HCT116 (cell line): Measurements from ENCODE around the gene MYO1E. TPM values are rescaled to one million over a fixed set of nuclear protein-coding genes. Genes with fewer than 3 reads are reported as not detected.
A peak's percentile ranks its signal among the peaks of the same experiment; 100 is the strongest.

Experiments
- ATAC-seq: fragments of 200-7000 bp; cut with Tn5 transposase; 2 replicates; pipeline ENCODE4 v1.9.1; 2020; ENCODE audit warnings: mild to moderate bottlenecking, moderate library complexity
- BruUV-seq: library from RNA; stranded (reverse); fragments of 400-500 nt; replicated peaks from 2 replicates; lab custom pipeline; 2021; lab: Mats Ljungman, UMichigan
- CTCF ChIA-PET: fragments of 300-600 bp; sonication (Branson Sonifier 250); formaldehyde crosslinking; loops from one replicate; lab custom pipeline; 2021; ENCODE audit warnings: antibody characterized with exemption; lab: Charles Lee
- POLR2A ChIA-PET: fragments of 300-600, 350-600 bp; sonication (Branson Sonifier 250); formaldehyde crosslinking; loops from one replicate; lab custom pipeline; 2021; ENCODE audit warnings: antibody characterized with exemption; lab: Charles Lee
- RAD21 ChIA-PET, 2 experiments: fragments of 300-600 bp; sonication (Branson Sonifier 250); formaldehyde crosslinking; loops; one replicate each; lab custom pipeline; 2023; ENCODE audit warnings: low total read pairs in 2 of 2; ENCODE audit not compliant: uncharacterized antibody in 2 of 2, unreplicated experiment in 2 of 2, low non-redundant PET in 1 of 2; lab: Charles Lee
- DNase-seq: peaks from one replicate; pipeline ENCODE4 v3.0.0-alpha.2; 2010; ENCODE audit warnings: low read depth, low spot score
- H2AFZ ChIP-seq: fragments of 200-600 bp; shearing (Covaris generic), sonication (generic); 2 replicates; pipeline ENCODE4 v1.6.1; 2017; ENCODE audit warnings: low read depth, mixed run types, mixed read lengths, antibody characterized with exemption, low read length; ENCODE audit not compliant: poor library complexity, severe bottlenecking
- H3K27ac ChIP-seq: 2 replicates; pipeline ENCODE4 v1.5.1; 2012; ENCODE audit warnings: low read depth, low read length
- H3K27me3 ChIP-seq: fragments of 200-600 bp; sonication (generic); 2 replicates; pipeline ENCODE4 v1.6.1; 2016; ENCODE audit warnings: mixed run types, low read length, mixed read lengths; ENCODE audit not compliant: insufficient read depth
- H3K36me3 ChIP-seq, 2 experiments: fragments of 200-500 bp in 1 of 2; fragments of 200-600 bp in 1 of 2; sonication (Bioruptor generic) in 1 of 2; sonication (generic) in 1 of 2; 2 replicates each; pipeline versions ENCODE4 v1.5.1 to v1.6.1; 2014 to 2016; ENCODE audit warnings: low read length in 2 of 2, inconsistent platforms in 1 of 2, mixed read lengths in 1 of 2, mixed run types in 1 of 2; ENCODE audit not compliant: insufficient read depth in 2 of 2, control insufficient read depth in 1 of 2
- H3K4me1 ChIP-seq, 2 experiments: fragments of 200-600 bp in 1 of 2; sonication (generic) in 1 of 2; 2 replicates each; pipeline versions ENCODE4 v1.5.1 to v1.6.1; 2012 to 2017; ENCODE audit warnings: low read length in 2 of 2, inconsistent platforms in 1 of 2, mild to moderate bottlenecking in 1 of 2, mixed read lengths in 1 of 2, mixed run types in 1 of 2, moderate library complexity in 1 of 2; ENCODE audit not compliant: insufficient read depth in 2 of 2, control insufficient read depth in 1 of 2
- H3K4me2 ChIP-seq: fragments of 200-600 bp; sonication (generic); 2 replicates; pipeline ENCODE4 v1.6.1; 2017; ENCODE audit warnings: mixed run types, low read length, mixed read lengths
- H3K4me3 ChIP-seq, 2 experiments: fragments of 200-600 bp in 1 of 2; sonication (generic) in 1 of 2; replicated peaks in 1 of 2; 2 replicates each; pipeline ENCODE4 v1.5.1; 2011 to 2016; ENCODE audit warnings: low read length in 2 of 2, control low read depth in 1 of 2, low read depth in 1 of 2, mild to moderate bottlenecking in 1 of 2, mixed read lengths in 1 of 2, mixed run types in 1 of 2
- H3K79me2 ChIP-seq: fragments of 200-600 bp; sonication (generic); 2 replicates; pipeline ENCODE4 v1.6.1; 2017; ENCODE audit warnings: mild to moderate bottlenecking, mixed run types, low read length, moderate library complexity, mixed read lengths; ENCODE audit not compliant: insufficient read depth
- H3K9ac ChIP-seq: fragments of 200-600 bp; sonication (generic); 2 replicates; pipeline ENCODE4 v1.6.1; 2016; ENCODE audit warnings: low read length, mixed read lengths
- H3K9me2 ChIP-seq: fragments of 200-600 bp; sonication (generic), shearing (Covaris generic); 2 replicates; pipeline ENCODE4 v1.6.1; 2017; ENCODE audit warnings: mixed run types, mild to moderate bottlenecking, moderate library complexity; ENCODE audit not compliant: insufficient read depth
- H3K9me3 ChIP-seq, 2 experiments: fragments of 200-500 bp in 1 of 2; fragments of 200-600 bp in 1 of 2; sonication (Bioruptor generic) in 1 of 2; sonication (generic) in 1 of 2; 2 replicates each; pipeline ENCODE4 v1.6.1; 2014 to 2017; ENCODE audit warnings: low read length in 2 of 2, mixed read lengths in 2 of 2, inconsistent platforms in 1 of 2, low read depth in 1 of 2, mild to moderate bottlenecking in 1 of 2, mixed run types in 1 of 2, moderate library complexity in 1 of 2; ENCODE audit not compliant: control insufficient read depth in 1 of 2, insufficient read depth in 1 of 2
- H4K20me1 ChIP-seq: fragments of 200-600 bp; sonication (generic), shearing (Covaris generic); 2 replicates; pipeline ENCODE4 v1.6.1; 2017; ENCODE audit warnings: mixed run types, mild to moderate bottlenecking, moderate library complexity; ENCODE audit not compliant: insufficient read depth
- ATF3 ChIP-seq: IDR thresholded peaks from 2 replicates; pipeline ENCODE4 v1.6.1; 2012
- CBX3 ChIP-seq: IDR thresholded peaks from 2 replicates; pipeline ENCODE4 v1.6.1; 2012; ENCODE audit warnings: low read depth
- CEBPB ChIP-seq: IDR thresholded peaks from 2 replicates; pipeline ENCODE4 v1.6.1; 2012; ENCODE audit warnings: low read depth
- CTCF ChIP-seq, 3 experiments: fragments of 200-600 bp in 1 of 3; sonication (generic) in 1 of 3; IDR thresholded peaks in 2 of 3; conservative IDR thresholded peaks in 1 of 3; 2 replicates each; pipeline ENCODE4 v1.5.1; 2012 to 2017; ENCODE audit warnings: low read depth in 2 of 3, low read length in 2 of 3, antibody characterized with exemption in 1 of 3, borderline replicate concordance in 1 of 3, control low read depth in 1 of 3, mild to moderate bottlenecking in 1 of 3, mixed read lengths in 1 of 3, mixed run types in 1 of 3, moderate library complexity in 1 of 3; ENCODE audit not compliant: insufficient read depth in 1 of 3
- EGR1 ChIP-seq: IDR thresholded peaks from 2 replicates; pipeline ENCODE4 v1.6.1; 2012; ENCODE audit warnings: low read depth
- ELF1 ChIP-seq: IDR thresholded peaks from 2 replicates; pipeline ENCODE4 v1.6.1; 2012; ENCODE audit warnings: low read depth, borderline replicate concordance
- EZH2 ChIP-seq: fragments of 200-600 bp; sonication (generic); IDR thresholded peaks from 2 replicates; pipeline ENCODE4 v1.6.1; 2017; ENCODE audit warnings: antibody characterized with exemption, mixed run types
- EZH2phosphoT487 ChIP-seq: fragments of 200-600 bp; IDR thresholded peaks from 2 replicates; pipeline ENCODE4 v1.6.1; 2018; ENCODE audit warnings: antibody characterized with exemption, borderline replicate concordance
- FOSL1 ChIP-seq: IDR thresholded peaks from 2 replicates; pipeline ENCODE4 v1.6.1; 2012; ENCODE audit warnings: low read depth
- JUND ChIP-seq: IDR thresholded peaks from 2 replicates; pipeline ENCODE4 v1.6.1; 2012
- MAX ChIP-seq: IDR thresholded peaks from 2 replicates; pipeline ENCODE4 v1.6.1; 2012
- POLR2A ChIP-seq: IDR thresholded peaks from 2 replicates; pipeline ENCODE4 v1.7.0; 2011; ENCODE audit warnings: borderline replicate concordance; ENCODE audit not compliant: insufficient read depth, insufficient read length; ENCODE audit errors: extremely low read depth
- POLR2AphosphoS5 ChIP-seq: IDR thresholded peaks from 2 replicates; pipeline ENCODE4 v1.6.1; 2011; ENCODE audit warnings: mild to moderate bottlenecking, low read depth, low read length, moderate library complexity
- RAD21 ChIP-seq: IDR thresholded peaks from 2 replicates; pipeline ENCODE4 v1.6.1; 2012; ENCODE audit warnings: low read depth, mild to moderate bottlenecking
- SIN3A ChIP-seq: IDR thresholded peaks from 2 replicates; pipeline ENCODE4 v1.6.1; 2012; ENCODE audit warnings: low read depth
- SP1 ChIP-seq: IDR thresholded peaks from 2 replicates; pipeline ENCODE4 v1.6.1; 2012; ENCODE audit warnings: low read depth
- SRF ChIP-seq: IDR thresholded peaks from 2 replicates; pipeline ENCODE4 v1.6.1; 2012; ENCODE audit warnings: low read depth
- TCF7L2 ChIP-seq: IDR thresholded peaks from 2 replicates; pipeline ENCODE4 v1.7.0; 2011; ENCODE audit warnings: borderline replicate concordance, inconsistent platforms; ENCODE audit not compliant: insufficient read depth, insufficient read length; ENCODE audit errors: extremely low read depth
- YY1 ChIP-seq: IDR thresholded peaks from 2 replicates; pipeline ENCODE4 v1.6.1; 2011; ENCODE audit warnings: low read length, low read depth, moderate library complexity, mild to moderate bottlenecking; ENCODE audit not compliant: insufficient replicate concordance; ENCODE audit errors: extremely low read depth
- ZBTB33 ChIP-seq: IDR thresholded peaks from 2 replicates; pipeline ENCODE4 v1.6.1; 2011; ENCODE audit warnings: mild to moderate bottlenecking, low read length, moderate library complexity; ENCODE audit not compliant: insufficient replicate concordance; ENCODE audit errors: extremely low read depth
- ZFX ChIP-seq: fragments of 450-650 bp; IDR thresholded peaks from 2 replicates; pipeline ENCODE4 v1.6.1; 2017
- ZNF274 ChIP-seq: fragments of 200-500 bp; sonication (Bioruptor generic); IDR thresholded peaks from 2 replicates; pipeline ENCODE4 v1.6.1; 2014; ENCODE audit warnings: mild to moderate bottlenecking, low read depth, low read length, inconsistent platforms
- intact Hi-C: fragments of 100-400 bp; cut with micrococcal nuclease; formaldehyde crosslinking; loops from 2 replicates; pipeline ENCODE4 v1.10.0; 2022
- total RNA-seq: library from RNA; stranded (reverse); gene quantifications from one replicate; pipeline ENCODE4 v1.2.1, GENCODE V29; 2021; ENCODE audit not compliant: unreplicated experiment

Gene MYO1E
- total RNA-seq, 1 experiment from 2014 or later = 182 TPM

GRCh38 chr15:59271595-59272201 is 101.0 kb downstream of the MYO1E start (continued):
- TF ChIP-seq TCF7L2 = no peak

- no peak for ATAC-seq
- Histone ChIP-seq H3K27me3 (no peaks in the 10 kb centered on the region), H3K79me2 (peaks cover 11% of the 10 kb centered on the region; the same call in 1 of the 2 replicates), H3K4me3 (peak overlapping the region in 1 of 2 experiments; percentile 29; a peak in 2 of 4 replicates), H3K4me2 (peak overlapping the region; percentile 72), H3K9ac (peak overlapping the region; percentile 34), H3K4me1 (peaks cover 43 to 77% of the 10 kb centered on the region in 2 experiments), H3K9me2 (no peaks in the 10 kb centered on the region), H4K20me1 (no peaks in the 10 kb centered on the region), H3K27ac (peak overlapping the region; percentile 54; the same call in 1 of the 2 replicates), H3K36me3 (no peaks in the 10 kb centered on the region), H2AFZ (no peak overlapping the region), H3K9me3 (no peaks in the 10 kb centered on the region)
- intact Hi-C loops = no loop called here
- POLR2A ChIA-PET = no interaction called here
- TSS peak; percentile 5 for BruUV-seq
- CTCF ChIA-PET = no interaction called here
- no peak for DNase-seq
- RAD21 ChIA-PET = no interaction called here
- TF ChIP-seq CEBPB (0 out of 2 replicates have a peak, but pooled peaks have one; percentile 5), MAX (0 out of 2 replicates have a peak, but pooled peaks have one; percentile 21), ELF1 (no peak), JUND (peak; percentile 43; the same call in 1 of the 2 replicates), EZH2phosphoT487 (no peak), EZH2 (no peak), ZFX (no peak), ATF3 (no peak), TCF7L2 (no peak), YY1 (no peak), POLR2AphosphoS5 (no peak; the same call in 1 of the 2 replicates), ZNF274 (no peak), SRF (no peak), RAD21 (no peak), SIN3A (no peak), POLR2A (no peak), FOSL1 (peak; percentile 74), EGR1 (no peak), SP1 (peak; percentile 41; the same call in 1 of the 2 replicates), ZBTB33 (no peak), CBX3 (peak; percentile 83), CTCF (IDR thresholded peaks at IDR 0.05 in 2 of 3, conservative IDR thresholded peaks at IDR 0.05 in 1 of 3; ENCODE audit: borderline replicate concordance in 1 of 3, insufficient read depth in 1 of 3, low read depth in 2 of 3, low read length in 2 of 3) (no peak)
Observed at GRCh38 chr15:59268852-59269407, 103.7 kb downstream of the MYO1E start.
